Measurements from ENCODE around the gene TRIM10.
"Not testable (repeated sequence)": the region's sequence is repeated elsewhere in the genome, so short reads cannot be mapped to it uniquely, and the experiment has no call there.

The TRIM10 gene

DNA sequence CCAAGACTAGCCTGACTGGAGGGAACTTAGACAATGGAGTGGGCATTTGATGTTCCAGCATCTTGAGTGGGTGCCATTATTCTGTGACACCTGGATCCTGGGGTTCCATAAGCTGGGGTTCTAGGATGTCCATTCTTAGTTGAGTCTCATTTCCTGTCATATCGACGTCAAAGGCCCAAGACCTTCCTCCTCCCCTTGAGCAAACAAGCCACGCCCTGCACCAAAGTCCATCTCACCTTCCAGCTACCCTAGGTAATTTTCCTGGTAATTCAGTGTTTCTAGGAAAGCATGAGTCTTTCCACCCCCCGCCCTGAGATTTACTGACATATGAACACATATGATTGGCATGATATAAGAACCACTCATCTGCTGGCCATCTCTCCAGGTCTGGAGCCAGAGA, 25.3 kb downstream of the TRIM10 start, which contains the start of gene TRIM40:
TRIM40 (plus strand) TSS at position 384 of the 400 bp plus-strand sequence. CDS start 897 bp downstream, outside the sequence.
- intact Hi-C loops (cut with micrococcal nuclease), result no loop called here
- H3K27me3 Mint-ChIP-seq, result peaks cover 59% of the 10 kb centered on the region
- peaks cover 6% of the 10 kb centered on the region for H3K4me1 Mint-ChIP-seq (ENCODE audit: low read depth)
- no peaks in the 10 kb centered on the region for H3K36me3 Mint-ChIP-seq (ENCODE audit: low read depth)
- H3K9me3 Mint-ChIP-seq, result no peaks in the 10 kb centered on the region
- no peak within 1 kb of the TSS for H3K4me3 Mint-ChIP-seq
- H3K27ac Mint-ChIP-seq, result no peak within 1 kb of the TSS

DNA sequence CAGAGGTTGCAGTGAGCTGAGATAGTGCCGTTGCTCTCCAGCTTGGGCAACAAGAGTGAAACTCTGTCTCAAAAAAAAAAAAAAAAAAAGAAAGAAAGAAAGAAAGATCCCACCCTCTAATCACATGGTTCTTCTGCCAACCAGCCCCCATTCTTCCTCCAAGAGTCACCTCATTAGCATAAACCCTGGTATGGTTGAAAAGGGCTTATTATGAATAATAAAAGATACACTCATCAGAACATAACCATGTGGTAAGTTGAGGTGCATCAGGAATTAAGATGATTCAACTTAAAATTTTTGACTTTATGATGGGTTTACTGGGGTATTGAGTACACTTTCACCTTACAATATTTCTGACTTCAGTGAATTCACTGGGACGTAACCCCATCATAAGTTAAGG, 25.9 kb downstream of the TRIM10 start:
- peaks cover 12% of the 10 kb centered on the region for H3K4me1 Mint-ChIP-seq (ENCODE audit: low read depth)
- no peak overlapping the region for H3K27ac Mint-ChIP-seq
- no peak overlapping the region for H3K4me3 Mint-ChIP-seq
- intact Hi-C loops (cut with micrococcal nuclease), result no loop called here
- peaks cover 62% of the 10 kb centered on the region for H3K27me3 Mint-ChIP-seq
- H3K9me3 Mint-ChIP-seq, result no peaks in the 10 kb centered on the region
- no peaks in the 10 kb centered on the region for H3K36me3 Mint-ChIP-seq (ENCODE audit: low read depth)

DNA sequence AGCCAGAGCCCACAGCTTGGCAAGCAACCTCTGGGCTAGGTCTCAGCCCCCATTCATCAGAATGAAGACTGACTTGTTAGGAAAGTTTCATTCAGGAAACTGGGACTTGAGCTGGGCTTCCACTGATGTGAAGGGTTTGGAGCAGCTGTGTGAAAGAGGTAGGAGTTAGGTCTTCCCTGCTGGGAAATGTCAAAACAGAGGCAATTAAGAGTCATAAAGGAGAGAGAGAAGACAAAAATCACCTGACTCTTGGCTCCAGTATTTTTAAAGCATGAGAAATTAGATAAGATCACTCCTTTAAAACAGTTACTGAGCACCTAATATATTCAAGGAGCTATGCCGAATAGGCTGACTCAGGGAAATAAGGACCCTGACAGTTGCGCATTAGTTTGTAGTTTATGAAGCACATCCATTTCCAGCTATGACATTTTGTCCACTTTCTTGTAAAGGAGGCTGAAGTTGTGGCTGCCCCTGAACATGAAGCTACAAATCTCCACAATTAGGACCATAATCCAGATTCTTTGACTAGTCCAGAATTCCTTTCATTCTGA, 29.0 kb downstream of the TRIM10 start:
- Mint-ChIP-seq H3K36me3 (ENCODE audit: low read depth) (no peaks in the 10 kb centered on the region), H3K9me3 (no peaks in the 10 kb centered on the region), H3K27me3 (peaks cover 77% of the 10 kb centered on the region), H3K4me3 (no peak overlapping the region), H3K4me1 (ENCODE audit: low read depth) (peaks cover 24% of the 10 kb centered on the region), H3K27ac (no peak overlapping the region)
- intact Hi-C loops (cut with micrococcal nuclease), result loop anchor here (1.0 kb wide), 1 partner anchor 29 kb away; no protein-coding TSS in a partner anchor

DNA sequence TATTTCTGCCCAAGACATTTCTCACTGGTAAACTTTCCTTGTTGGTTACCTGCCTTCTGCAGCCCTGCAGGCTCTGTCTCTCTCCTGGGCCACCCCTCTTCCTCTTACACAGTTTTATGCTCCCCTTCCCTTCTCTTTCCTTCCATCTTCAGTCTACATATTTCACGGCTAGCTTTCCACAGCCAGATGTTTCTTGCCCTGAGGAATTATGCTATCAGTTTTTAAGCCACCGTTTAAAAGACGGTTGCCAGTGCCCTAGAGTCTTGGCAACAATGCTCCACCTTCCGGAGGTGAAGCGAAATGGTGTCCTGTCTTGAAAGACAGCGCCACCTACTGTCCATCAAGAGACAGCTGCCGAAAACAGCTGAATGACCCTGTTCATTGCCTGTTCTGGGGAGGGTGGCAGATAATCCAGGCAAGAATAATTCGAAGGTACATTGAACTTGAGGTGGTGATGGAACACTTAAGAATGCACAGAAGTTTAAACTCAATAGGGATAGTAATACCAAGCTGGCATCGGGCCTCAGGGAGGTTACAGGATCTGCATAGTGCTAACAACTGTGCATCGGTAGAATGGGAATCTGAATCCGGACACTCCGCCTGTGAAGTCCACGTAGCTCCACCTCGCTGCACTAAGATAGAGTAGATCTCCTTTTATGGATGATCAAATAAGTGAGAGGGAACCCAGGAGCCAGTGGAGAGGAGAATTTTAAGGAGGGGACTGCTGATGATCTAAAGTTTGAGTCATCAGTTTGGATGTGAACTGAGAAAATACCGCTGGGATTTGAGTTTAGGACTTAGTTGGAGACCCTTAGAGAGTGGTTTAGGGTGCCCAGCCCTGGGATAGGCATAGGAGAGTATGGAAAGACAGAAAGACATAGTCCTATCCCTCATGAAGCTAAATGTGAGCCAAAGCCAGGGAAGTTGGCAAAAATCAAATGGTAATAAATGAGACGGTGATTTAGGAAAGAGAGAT, 29.8 kb downstream of the TRIM10 start:
- no peak overlapping the region for H3K4me3 Mint-ChIP-seq
- no peak overlapping the region for H3K27ac Mint-ChIP-seq
- peaks cover 24% of the 10 kb centered on the region for H3K4me1 Mint-ChIP-seq (ENCODE audit: low read depth)
- H3K36me3 Mint-ChIP-seq (ENCODE audit: low read depth), result no peaks in the 10 kb centered on the region
- H3K27me3 Mint-ChIP-seq, result peaks cover 83% of the 10 kb centered on the region
- H3K9me3 Mint-ChIP-seq, result no peaks in the 10 kb centered on the region
- intact Hi-C loops (cut with micrococcal nuclease), result loop anchor here (1.0 kb wide), 1 partner anchor 28 kb away; no protein-coding TSS in a partner anchor

DNA sequence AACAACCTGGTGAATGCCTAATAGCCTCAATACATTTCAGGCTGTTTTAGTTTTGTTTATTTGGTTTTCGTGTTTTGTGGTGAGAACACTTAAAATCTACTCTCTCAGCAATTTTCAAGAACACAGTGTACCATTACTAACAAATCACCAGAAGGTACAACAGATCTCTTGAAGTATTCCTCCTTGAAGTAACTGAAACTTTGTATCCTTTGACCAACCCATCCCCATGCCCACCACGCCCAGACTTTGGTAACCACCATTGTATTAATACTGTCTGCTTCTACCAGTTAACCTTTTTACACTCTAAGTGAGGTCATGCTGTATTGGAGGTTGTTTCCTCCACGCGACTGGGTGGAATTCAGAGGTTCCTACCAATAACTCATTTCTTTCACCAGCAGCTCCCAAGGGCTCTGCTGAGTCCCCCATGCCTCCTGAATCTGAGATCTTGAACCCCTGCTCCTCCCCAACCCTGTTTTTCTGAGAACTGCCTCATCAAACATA, 30.8 kb downstream of the TRIM10 start:
- Mint-ChIP-seq H3K9me3 (no peaks in the 10 kb centered on the region), H3K27me3 (peaks cover 85% of the 10 kb centered on the region), H3K4me1 (ENCODE audit: low read depth) (peaks cover 24% of the 10 kb centered on the region), H3K36me3 (ENCODE audit: low read depth) (no peaks in the 10 kb centered on the region), H3K4me3 (no peak overlapping the region), H3K27ac (no peak overlapping the region)
- intact Hi-C loops (cut with micrococcal nuclease), result no loop called here

DNA sequence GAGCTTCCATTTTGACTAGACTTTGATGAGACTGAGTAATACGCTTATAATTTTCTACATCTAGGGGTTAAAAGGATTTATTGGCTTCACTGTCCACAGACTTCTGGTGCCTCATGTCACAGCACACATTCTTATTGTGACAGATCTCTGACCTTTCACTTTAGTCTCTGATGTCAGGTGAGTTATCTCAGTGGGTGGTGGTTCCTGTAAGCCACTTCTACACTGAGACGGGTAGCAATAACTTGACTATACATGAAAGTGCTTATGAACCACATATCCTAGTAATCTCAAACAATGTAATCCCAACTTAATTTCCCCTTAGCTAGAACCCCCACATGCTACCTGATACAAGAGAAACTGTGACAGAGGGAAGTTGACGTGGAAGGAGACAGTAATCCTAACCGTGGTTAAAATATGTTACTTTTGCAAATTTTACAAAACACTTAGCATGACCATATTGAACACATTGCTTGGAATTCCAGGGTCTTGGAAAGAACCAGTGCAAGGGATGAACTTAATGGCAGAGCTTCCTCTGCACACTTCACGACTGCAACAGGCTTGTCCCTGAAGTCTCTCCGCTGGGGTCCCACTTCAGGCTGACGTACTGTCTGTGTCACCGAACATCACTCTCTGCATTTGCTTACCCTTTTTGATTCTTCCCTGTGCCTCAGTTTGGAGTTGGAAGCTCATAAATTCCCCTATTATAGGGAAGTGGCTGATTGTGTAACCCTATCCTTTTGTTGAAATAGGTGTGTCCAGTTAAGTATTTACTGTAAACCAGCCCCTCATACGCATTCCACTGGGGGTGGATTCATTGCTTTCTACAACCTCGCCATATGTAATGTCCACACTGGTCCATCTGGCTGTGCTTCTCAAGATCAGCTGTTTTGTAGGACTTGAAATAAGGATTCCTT, 31.5 kb downstream of the TRIM10 start:
- peaks cover 82% of the 10 kb centered on the region for H3K27me3 Mint-ChIP-seq
- H3K36me3 Mint-ChIP-seq (ENCODE audit: low read depth), result no peaks in the 10 kb centered on the region
- peaks cover 24% of the 10 kb centered on the region for H3K4me1 Mint-ChIP-seq (ENCODE audit: low read depth)
- intact Hi-C loops (cut with micrococcal nuclease), result no loop called here
- H3K9me3 Mint-ChIP-seq, result no peaks in the 10 kb centered on the region
- no peak overlapping the region for H3K27ac Mint-ChIP-seq
- H3K4me3 Mint-ChIP-seq, result no peak overlapping the region

DNA sequence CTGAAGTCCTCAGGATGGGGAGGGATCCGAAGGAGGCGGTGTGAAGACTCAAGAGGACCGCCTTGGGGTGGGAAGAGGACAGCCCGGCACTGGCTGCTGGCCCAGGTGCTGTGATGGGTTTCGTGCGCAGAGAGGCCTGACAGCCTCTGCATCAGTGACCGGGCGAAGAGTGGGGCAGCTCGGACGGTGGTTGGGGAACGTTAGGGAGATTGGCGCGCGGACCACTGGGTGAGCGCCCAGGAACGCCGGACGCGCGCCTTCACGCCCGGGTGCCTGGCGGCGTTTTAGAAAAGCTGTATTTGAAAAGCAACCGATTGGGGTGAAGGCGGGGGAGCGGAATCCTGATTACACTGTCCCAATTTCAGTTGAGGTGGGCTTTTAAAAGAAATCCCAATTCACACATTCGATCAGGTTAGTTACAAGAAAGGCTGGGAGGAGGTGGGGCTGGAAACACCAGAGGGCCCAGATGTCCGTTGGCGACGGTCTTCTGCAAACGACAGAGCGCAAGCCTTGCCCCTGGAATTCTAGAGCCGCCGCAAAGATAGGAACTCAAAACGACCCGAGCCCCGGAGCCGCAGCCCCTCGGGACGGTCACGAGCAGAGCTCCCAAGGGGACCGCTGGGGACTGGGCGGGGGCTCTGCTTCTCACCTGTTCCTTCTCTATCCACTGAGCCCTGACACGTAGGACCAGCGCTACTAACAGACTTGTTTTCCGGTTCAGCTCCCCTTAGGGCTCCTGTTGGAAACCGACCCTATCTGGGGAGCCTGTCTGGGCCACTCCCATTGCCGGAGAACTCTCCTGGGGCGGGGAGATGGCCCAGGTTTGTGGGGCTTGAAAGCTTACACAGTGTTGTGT, 33.5 kb downstream of the TRIM10 start:
- Mint-ChIP-seq H3K4me3 (no peak overlapping the region), H3K27me3 (peaks cover 81% of the 10 kb centered on the region), H3K4me1 (ENCODE audit: low read depth) (peaks cover 27% of the 10 kb centered on the region), H3K27ac (no peak overlapping the region), H3K9me3 (no peaks in the 10 kb centered on the region), H3K36me3 (ENCODE audit: low read depth) (no peaks in the 10 kb centered on the region)
- intact Hi-C loops (cut with micrococcal nuclease), result no loop called here

DNA sequence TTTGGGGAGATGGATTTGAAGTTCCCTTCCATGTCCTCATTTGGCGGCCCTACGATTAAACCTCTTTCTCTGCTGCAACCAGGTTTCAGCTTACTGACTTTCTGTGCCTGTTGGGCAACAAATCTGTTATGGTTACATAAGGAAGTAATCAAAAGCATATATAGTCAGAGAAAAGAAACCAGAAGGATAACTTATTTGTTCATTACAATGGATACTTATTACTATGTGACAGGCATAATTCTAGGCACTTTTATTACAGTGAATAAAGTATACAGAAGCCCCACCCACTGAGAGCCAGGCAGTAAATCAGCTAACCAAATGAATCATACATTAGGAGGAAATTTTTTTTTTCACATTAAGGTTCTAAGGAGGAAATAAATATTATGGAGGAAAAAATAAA, 38.5 kb downstream of the TRIM10 start:
- peaks cover 52% of the 10 kb centered on the region for H3K27me3 Mint-ChIP-seq
- peaks cover 6% of the 10 kb centered on the region for H3K4me1 Mint-ChIP-seq (ENCODE audit: low read depth)
- no peaks in the 10 kb centered on the region for H3K9me3 Mint-ChIP-seq
- H3K27ac Mint-ChIP-seq, result no peak overlapping the region
- no peak overlapping the region for H3K4me3 Mint-ChIP-seq
- intact Hi-C loops (cut with micrococcal nuclease), result no loop called here
- no peaks in the 10 kb centered on the region for H3K36me3 Mint-ChIP-seq (ENCODE audit: low read depth)

DNA sequence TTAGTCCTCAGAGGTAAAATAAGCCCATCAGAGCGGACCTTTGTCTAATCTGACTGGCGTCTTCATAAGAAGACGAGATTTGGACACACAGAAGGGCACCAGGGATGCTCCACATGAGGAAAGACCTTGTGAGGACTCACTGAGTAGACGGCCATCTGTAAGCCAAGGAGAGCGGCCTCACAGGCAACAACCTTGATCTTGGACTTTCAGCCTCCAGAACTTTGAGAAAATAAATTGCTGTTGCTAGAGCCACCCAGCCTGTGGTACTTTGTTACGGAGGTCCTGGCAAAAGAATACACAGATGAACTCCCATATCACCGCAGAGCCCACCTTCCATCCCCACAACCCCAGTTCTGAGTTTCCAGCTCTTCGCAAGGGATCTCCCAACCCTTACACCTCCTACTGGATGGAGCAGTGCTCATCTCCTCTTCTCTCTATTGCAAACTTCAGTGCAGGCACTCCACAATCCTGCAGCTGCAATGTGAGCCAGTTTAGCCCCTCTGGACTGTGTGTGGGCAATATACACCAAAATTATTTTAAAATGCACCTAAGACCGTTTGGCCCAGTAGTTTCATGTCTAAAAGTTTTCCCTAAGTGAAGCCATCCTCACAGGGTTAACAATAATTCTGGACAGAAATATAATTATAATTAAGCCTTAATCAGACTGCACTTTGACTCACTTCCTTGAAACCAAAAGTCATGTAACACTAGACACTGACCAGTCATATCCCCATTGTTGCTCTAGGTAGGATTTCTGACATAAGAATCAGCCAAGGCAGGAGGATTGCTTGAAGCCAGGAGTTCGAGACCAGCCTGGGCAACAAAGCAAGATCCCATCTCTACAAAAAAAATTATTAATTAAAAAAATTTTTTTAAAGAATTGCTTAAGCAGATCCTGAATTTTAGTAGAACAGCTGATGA, 39.3 kb downstream of the TRIM10 start:
- Mint-ChIP-seq H3K4me3 (no peak overlapping the region), H3K36me3 (ENCODE audit: low read depth) (no peaks in the 10 kb centered on the region), H3K27ac (no peak overlapping the region), H3K27me3 (peaks cover 44% of the 10 kb centered on the region), H3K4me1 (ENCODE audit: low read depth) (peaks cover 6% of the 10 kb centered on the region), H3K9me3 (no peaks in the 10 kb centered on the region)
- intact Hi-C loops (cut with micrococcal nuclease), result no loop called here

DNA sequence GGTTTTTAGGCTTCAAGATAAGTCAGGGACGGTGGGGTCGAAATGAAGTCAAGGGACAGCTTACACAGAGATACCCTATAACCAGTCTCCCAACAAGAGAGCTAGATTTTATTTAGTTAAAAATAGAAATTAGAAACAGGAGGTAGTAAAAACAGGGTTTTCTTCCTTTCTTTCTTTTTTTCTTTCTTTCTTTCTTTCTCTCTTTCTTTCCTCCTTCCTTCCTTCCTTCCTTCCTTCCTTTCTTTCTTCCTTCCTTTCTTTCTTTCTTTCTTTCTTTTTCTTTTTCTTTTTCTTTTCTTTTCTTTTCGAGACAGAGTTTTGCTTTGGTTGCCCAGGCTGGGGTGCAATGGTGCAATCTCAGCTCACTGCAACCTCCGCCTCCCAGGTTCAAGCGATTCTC, 42.3 kb downstream of the TRIM10 start:
- intact Hi-C loops (cut with micrococcal nuclease); H3K27ac Mint-ChIP-seq; H3K36me3 Mint-ChIP-seq (ENCODE audit: low read depth); H3K9me3 Mint-ChIP-seq; H3K4me1 Mint-ChIP-seq (ENCODE audit: low read depth); H3K4me3 Mint-ChIP-seq: not testable (repeated sequence)
- H3K27me3 Mint-ChIP-seq, result peaks cover 44% of the 10 kb centered on the region

DNA sequence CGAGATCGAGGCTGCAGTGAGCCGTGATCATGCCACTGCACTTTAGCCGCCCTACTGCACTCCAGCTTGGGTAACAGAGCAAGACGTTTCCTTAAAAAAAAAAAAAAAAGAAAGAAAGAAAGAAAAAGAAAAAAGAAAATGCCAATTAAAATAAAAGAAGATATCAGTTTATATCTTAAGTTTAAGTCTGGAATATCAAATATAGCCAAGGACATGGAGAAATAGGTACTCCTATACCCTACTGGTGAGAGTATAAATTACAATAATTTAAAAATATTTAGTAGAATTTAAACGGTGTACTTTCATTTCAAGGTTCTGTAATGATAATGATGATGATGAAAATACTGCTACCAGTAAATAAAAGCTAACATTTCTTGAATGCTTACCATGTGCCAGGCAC, 44.3 kb downstream of the TRIM10 start:
- no peak overlapping the region for H3K4me3 Mint-ChIP-seq
- H3K27ac Mint-ChIP-seq, result no peak overlapping the region
- H3K27me3 Mint-ChIP-seq, result peaks cover 49% of the 10 kb centered on the region
- intact Hi-C loops (cut with micrococcal nuclease), result no loop called here
- H3K4me1 Mint-ChIP-seq (ENCODE audit: low read depth), result peaks cover 12% of the 10 kb centered on the region
- no peaks in the 10 kb centered on the region for H3K36me3 Mint-ChIP-seq (ENCODE audit: low read depth)
- H3K9me3 Mint-ChIP-seq, result no peaks in the 10 kb centered on the region

DNA sequence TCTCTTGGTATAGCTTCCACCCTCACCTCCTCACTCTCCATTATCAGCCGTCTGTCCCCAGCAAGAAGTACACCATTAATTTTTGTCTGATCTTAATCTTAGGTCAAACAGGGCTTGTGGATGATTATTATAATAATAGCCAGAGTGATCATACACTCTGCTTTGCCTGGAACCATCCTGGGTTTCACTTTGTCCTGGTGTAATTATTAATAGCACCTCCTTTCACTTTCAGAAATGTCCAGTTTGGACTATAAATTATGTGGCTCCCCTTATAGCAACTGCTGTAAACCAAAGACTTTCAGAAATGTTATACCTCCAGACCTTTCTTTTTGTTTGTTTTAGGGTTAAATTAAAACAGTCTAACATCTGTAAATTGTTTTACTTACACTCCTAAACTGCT, 47.2 kb downstream of the TRIM10 start:
- no peak overlapping the region for H3K27ac Mint-ChIP-seq
- H3K36me3 Mint-ChIP-seq (ENCODE audit: low read depth), result no peaks in the 10 kb centered on the region
- intact Hi-C loops (cut with micrococcal nuclease), result no loop called here
- no peak overlapping the region for H3K4me3 Mint-ChIP-seq
- no peaks in the 10 kb centered on the region for H3K9me3 Mint-ChIP-seq
- H3K4me1 Mint-ChIP-seq (ENCODE audit: low read depth), result peaks cover 14% of the 10 kb centered on the region
- H3K27me3 Mint-ChIP-seq, result peaks cover 50% of the 10 kb centered on the region
